ENCODE data around the gene ANXA3.
"Not testable (repeated sequence)": the region's sequence is repeated elsewhere in the genome, so short reads cannot be mapped to it uniquely, and the experiment has no call there.

Gene ANXA3

GRCh38 chr4:78581618-78582017 is 30.0 kb downstream of the ANXA3 start:
- no peak for DNase-seq

DNA sequence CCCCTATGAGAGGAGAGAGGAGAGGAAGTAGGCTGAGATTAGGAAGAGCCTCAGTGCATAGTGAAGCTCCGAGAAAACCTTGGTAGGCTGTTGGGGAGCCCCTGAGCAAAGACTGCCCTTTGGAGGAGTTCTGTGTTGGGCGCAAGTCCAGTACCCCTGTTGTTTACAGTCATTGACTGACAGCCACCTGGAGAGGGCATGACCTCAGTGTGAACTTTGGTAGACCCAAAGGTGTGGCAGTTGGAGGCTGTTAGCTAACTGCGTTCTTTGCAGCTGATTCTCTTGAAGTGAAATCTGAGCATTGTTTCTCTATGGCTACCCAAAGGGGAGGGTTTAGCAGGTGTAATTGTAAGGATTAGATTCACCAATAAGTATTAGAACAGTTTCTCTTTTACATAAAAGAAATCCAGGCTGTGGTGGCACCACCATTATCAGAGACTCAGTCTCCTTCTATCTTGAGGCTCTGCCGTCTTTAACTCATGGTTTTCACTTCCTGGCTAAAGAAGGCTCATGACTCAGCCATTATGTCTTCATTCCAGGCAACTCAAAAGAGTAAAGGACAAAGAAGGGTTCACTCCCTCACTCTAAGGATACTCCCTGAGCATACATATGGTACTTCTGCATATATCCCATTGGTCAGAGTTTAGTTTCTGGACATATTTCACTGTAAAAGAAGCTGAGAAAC is 33.4 kb downstream of the ANXA3 start:
- no peak for DNase-seq

DNA sequence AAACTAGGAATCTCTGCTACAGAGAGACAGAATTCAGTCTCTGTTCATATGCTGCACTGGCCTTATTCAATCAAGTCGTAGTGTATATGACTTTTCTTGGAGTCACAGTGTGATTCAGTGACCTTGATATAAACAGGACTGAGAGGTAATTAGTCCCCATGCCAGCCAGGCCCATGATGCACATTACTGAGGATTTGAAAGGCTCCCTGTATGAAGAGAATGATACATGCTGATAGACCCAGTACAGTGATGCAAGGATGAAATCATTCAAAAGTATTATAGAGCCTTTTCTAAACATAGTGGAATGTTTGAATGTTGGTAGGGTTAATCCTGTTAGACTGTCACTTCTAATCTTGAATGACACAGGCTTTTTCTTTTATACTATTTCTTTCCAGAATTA is 34.1 kb downstream of the ANXA3 start:
- DNase-seq: no peak

DNA sequence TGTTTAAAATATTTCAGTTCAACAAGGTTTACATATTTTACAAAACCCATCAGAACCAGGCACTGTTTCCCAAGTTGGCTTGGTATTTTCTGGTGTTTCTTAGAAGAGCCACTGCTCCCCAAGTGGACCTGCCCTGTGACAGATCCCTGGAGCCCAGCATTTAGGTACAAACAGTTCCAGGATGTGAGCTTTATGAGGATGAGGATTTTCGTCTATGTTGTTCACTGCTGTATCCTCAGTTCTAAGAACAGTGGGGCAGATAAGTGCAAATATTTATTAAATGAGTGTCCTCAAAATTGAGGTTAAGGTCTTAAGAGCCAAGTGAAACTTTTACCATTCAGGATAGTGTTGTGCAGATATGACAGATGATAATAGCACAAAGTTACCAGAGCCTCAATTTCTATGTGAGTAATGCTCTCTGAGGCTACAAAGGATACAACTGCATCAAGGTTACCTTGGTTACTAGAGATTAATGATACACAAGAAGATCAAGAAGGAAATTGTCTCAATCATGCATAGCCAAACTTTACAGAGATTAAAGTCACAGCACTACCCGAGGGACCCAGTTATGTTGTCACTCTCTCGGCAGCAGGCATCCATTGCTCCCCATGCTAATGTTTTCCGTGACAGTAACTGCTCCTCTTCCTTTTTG is 37.5 kb downstream of the ANXA3 start:
- no peak for DNase-seq

DNA sequence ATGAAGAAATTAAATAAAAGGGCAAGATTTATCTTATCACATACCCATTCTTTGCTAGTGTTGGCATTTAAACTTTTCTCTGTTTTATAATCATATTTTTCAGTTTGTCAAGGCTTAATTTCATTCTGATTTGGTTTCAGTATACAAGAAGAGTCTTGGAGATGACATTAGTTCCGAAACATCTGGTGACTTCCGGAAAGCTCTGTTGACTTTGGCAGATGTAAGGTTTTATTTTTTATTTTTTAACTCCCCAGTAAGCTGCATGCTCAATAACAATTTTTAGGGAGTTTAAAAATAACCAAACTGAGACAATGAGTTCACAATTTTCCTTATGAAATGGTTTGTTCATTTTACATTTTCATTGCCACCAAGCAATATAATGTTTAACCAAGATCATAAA is 39.8 kb downstream of the ANXA3 start:
- DNase-seq: no peak

DNA sequence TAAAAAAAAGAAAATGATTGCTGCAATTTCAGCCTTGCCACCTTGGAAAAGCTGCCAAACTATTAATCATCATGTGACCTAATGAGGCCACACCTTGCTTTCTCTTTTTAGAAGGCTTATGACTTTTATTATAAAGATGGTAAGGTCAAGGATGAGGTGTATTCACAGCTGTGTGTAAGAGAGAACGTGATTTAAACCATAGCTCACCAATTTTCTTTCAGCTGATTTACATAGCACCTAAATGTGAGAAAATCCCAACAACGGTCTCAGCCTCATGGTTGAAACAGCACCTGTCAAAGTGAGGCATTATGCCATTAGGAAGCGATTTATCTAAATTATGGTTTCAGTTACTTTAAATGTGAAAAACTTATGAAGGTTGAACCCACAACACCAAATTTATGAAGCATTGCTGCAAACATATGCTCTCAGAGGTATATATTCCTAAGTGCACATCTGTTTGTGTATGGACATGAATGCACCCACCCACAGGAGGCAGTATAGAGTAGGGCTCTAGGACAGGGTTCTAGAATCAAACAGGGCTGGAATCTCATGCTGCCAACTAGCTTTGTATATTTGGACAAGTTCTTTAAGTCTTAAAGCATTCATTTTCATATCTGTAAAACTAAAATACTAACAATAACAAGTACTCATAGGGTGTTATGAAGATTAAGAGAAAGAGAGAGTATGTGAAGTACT is 40.7 kb downstream of the ANXA3 start:
- no peak for DNase-seq

GRCh38 chr4:78596111-78596742 is 44.7 kb downstream of the ANXA3 start:
- DNase-seq: no peak

DNA sequence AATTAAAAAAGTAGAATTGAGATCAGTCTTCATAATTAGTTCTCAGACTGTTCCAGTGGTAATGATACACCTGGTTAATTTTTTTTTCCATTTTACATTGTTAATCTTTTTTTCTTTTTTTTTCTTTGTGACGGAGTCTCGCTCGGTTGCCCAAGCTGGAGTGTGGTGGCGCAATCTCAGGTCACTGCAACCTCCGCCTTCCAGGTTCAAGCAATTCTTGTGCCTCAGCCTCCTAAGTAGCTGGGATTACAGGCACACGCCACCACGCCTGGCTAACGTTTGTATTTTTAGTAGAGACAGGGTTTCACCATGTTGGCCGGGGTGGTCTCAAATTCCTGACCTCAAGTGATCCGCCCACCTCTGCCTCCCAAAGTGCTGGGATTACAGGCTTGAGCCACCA is 46.9 kb downstream of the ANXA3 start:
- not testable (repeated sequence) for DNase-seq

DNA sequence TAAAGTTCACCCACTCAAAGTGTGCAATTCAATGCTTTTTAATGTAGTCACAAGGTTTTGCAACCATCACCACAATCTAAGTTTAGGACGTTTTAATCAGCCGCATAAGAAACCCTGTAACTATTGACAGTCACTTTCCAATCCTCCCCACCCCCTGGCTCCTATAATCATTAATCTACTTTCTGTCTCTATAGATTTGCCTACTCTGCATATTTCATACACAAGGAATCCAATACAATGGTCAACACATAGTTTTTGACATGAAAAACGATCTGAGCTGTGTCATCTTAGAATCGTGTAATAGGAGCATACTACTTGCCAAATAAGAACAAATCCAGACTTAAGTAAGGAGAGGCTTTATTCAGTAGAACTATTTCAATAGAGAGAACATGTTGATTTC is 47.6 kb downstream of the ANXA3 start:
- no peak for DNase-seq

DNA sequence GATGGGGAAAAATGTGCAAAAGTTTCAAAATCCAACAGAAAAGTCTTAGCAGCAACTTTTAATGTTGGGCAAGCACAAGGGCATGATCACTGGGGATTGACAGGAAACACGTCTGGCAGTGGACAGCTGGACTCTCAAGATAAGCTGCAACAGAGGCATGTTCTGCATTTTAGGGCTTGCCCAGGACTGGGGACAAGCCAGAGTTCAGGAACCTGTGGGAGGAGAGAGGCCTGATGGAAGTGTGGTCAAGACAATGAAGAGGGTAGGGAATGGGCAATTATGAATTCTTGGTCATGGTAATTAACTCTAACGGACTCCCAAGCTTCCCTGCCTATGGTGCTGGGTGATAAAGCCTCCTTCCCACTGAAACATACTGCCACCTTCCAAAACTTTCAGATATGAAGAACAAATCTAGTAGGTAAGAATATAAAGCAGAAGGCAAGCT is 48.4 kb downstream of the ANXA3 start:
- no peak for DNase-seq

DNA sequence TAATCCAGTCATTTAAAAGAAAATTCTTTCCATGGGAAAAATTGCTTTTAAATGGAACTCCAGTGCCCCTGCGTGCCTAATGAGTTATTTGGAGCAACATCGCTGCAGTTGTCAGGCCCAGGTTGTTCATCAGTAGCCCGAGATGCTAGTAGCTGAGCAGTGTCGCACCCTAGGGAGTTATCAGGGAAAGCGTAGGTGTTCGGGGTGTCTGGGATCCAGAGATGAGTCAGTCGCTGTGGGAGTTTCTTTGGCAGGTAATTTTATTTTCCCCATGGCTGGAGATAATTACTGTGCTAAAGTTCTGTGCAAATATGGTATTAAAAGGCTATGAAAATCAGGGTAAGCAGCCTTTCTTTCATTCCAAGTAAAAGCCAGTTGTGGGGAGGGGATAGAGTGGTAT is 49.4 kb downstream of the ANXA3 start:
- no peak for DNase-seq

DNA sequence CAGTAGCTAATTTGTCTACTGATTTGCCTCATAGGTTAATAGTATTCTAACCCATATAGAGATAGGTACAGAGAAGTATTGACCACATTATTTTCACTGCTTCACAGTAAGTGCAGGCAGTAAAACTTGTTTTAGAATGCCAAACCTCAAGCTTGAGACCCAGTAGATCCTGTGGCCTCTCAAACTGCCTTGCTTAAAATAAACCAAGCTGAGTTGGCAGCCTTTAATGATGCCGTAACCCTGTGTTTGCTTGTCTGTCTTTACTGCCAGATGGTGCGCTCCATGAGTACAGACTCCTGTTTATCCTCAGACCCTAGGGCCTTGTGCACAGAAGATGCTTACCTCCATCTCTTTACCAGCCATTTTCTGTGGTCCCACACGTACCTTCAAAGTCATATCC is 50.8 kb downstream of the ANXA3 start:
- no peak for DNase-seq

GRCh38 chr4:78603384-78603783 is 51.8 kb downstream of the ANXA3 start:
- DNase-seq: no peak

DNA sequence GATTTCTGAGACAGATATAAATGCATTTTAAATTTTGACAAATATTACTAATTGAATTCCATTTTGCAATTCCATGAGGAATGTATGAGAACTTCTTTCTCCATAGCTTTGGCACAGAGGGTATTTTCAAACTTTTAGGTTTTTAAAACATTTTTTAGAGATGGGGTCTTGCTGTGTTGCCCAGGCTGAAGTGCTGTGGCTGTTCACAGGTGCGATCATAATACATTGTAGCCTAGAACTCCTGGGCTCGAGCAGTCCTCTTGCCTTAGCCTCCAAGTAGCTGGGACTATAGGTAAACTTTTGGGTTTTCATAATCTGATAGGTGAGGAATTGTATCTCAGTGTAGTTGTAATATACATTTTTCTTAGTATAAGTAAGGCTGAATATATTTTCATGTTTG is 53.4 kb downstream of the ANXA3 start:
- DNase-seq: no peak

DNA sequence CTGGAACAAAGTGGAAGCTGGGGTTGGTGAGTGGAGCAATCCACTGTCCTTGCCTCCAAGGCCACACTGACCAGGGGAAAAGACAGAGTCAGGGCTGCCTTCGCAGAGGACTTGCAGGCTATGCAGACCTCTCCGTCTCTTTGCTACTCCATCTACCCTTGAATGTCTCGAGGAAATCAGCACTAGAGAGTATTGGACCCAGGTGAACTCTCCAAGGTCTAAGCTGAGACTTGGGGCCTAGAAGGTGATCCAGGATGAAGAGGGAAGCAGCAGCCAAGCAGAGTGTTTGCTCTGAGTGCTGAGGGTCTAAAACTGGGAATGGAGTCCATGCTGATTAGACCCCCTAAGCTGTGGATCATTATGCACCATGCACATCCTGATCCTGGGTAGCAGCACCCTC is 54.5 kb downstream of the ANXA3 start:
- no peak for DNase-seq

GRCh38 chr4:78606530-78607095 is 55.0 kb downstream of the ANXA3 start:
- DNase-seq: no peak

- DNase-seq: no peak
These were observed 57.1 kb downstream of the ANXA3 start for GRCh38 chr4:78608684-78609083.

- no peak for DNase-seq
These were observed 58.0 kb downstream of the ANXA3 start for GRCh38 chr4:78609580-78609979.

DNA sequence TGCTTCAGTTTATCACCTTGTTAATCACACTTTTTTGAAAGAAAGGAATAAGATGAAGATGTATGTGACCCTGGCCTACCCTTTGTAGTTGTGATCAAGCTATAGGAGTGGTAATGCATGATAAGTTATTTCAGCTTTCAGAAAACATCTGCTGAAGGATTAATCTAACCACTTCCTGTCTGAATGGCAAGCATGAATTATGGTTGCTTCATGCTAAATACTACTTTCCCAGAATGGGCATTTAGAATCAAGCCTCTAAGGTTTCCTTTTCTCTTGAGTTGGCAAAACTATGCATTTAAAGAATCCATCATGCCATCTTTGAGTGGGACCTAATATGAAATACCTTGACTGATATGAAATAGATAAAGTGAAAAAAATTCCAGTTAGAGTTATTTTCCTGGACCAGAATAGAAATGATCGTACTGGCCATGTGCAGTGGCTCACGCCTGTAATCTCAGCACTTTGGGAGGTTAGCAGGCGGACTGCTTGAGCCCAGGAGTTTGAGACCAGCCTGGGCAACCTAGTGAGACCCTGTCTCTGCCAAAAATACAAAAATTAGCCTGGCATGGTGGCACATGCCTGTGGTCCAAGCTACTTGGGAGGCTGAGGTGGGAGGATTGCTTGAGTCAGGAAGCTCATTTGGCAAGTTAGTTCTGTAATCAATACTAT is 59.1 kb downstream of the ANXA3 start:
- no peak for DNase-seq

DNA sequence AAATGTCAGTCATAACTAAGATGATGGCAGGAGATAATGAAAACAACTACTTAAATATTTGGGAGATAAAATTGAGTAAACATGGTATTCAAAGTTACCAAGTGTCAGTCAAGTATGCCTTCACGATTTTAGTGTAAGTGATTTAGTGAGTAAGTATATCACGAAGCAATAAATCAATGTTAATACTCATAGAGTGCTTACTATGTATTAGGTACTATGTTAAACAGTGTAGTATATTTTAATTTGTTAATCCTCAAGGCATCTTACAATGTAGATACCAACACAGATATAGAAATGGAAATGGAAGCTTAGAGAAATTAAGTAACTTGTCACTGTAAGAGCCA is 59.6 kb downstream of the ANXA3 start:
- DNase-seq: no peak

DNA sequence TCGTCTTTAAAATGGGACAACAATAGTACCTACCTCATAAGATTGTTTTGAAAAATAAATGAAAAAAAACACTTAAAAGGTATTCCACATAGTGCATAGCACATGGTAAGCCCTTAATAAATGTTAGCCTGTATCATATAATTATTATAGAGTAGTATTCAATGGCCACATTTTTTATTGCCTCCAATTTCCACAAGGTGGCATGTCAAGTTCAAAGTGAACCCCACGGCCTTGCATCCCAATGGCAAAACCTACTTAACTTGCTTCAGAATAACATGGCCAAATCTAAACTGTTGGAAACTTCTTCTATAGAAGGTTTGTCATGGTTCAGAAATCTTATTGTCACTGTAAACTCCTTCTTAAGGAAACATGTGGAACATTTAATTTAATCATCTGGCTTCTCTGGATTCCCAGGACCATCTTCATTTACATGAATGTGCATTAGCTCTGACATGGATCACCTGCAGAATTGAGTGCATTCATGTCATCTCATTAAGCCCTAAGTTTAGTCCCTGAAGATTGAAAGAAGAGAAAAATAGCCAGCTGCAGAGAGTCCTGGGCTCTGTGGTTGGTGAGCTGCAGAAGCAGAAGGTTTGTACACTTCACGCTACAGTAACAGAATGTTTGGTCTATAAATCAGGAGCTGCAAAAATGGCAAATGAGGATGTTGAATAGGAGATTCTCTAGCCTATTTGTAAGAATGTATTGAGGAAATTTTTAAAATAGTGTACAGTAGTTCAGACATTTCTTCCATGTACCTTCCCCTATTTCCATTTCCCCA is 61.0 kb downstream of the ANXA3 start:
- DNase-seq: no peak

Data from right forelimb (tissue), 1 donor.